Loucy (cell line): Measurements from ENCODE around the gene TTC7B.

ENCODE experiments used
- H2AFZ ChIP-seq: fragments of 200-600 bp; sonication (generic); 2 replicates; pipeline ENCODE4 v1.6.0; 2016; ENCODE audit warnings: antibody characterized with exemption, mild to moderate bottlenecking, low read length, moderate library complexity
- H3F3A ChIP-seq: fragments of 200-600 bp; 2 replicates; pipeline ENCODE4 v1.6.0; 2016; ENCODE audit warnings: antibody characterized with exemption, low read depth, mild to moderate bottlenecking
- H3K27me3 ChIP-seq: fragments of 200-600 bp; sonication (generic); 2 replicates; pipeline ENCODE4 v1.6.1; 2014; ENCODE audit warnings: low read length, mild to moderate bottlenecking; ENCODE audit not compliant: insufficient read depth, poor library complexity, severe bottlenecking
- H3K36me3 ChIP-seq: fragments of 200-600 bp; sonication (generic); 2 replicates; pipeline ENCODE4 v1.6.1; 2016; ENCODE audit warnings: low read length; ENCODE audit not compliant: insufficient read depth
- H3K4me1 ChIP-seq: fragments of 200-600 bp; sonication (generic); 2 replicates; pipeline ENCODE4 v1.5.1; 2014; ENCODE audit warnings: low read length, mild to moderate bottlenecking; ENCODE audit not compliant: insufficient read depth, poor library complexity, severe bottlenecking
- H3K4me2 ChIP-seq: fragments of 200-600 bp; sonication (generic); 2 replicates; pipeline ENCODE4 v1.6.0; 2014; ENCODE audit warnings: antibody characterized with exemption, low read length, low read depth, mild to moderate bottlenecking; ENCODE audit not compliant: poor library complexity, severe bottlenecking
- H3K4me3 ChIP-seq: fragments of 200-600 bp; sonication (generic); 2 replicates; pipeline ENCODE4 v1.5.1; 2014; ENCODE audit warnings: low read length, mild to moderate bottlenecking, mixed read lengths; ENCODE audit not compliant: poor library complexity, severe bottlenecking
- H3K79me2 ChIP-seq: fragments of 200-600 bp; sonication (generic); 2 replicates; pipeline ENCODE4 v1.6.1; 2014; ENCODE audit warnings: low read length; ENCODE audit not compliant: insufficient read depth
- H3K9ac ChIP-seq: fragments of 200-600 bp; sonication (generic); 2 replicates; pipeline ENCODE4 v1.6.0; 2014; ENCODE audit warnings: mild to moderate bottlenecking, low read depth, low read length, moderate library complexity; ENCODE audit not compliant: poor library complexity, severe bottlenecking
- H3K9me2 ChIP-seq: fragments of 200-600 bp; sonication (generic); replicated peaks from 2 replicates; pipeline ENCODE4 v1.6.1; 2016; ENCODE audit warnings: low read depth, low read length, mixed read lengths
- H3K9me3 ChIP-seq: fragments of 200-600 bp; sonication (generic); 2 replicates; pipeline ENCODE4 v1.6.1; 2014; ENCODE audit warnings: mild to moderate bottlenecking, antibody characterized with exemption, low read length, low read depth; ENCODE audit not compliant: insufficient read depth
- H4K20me1 ChIP-seq: fragments of 200-600 bp; sonication (generic); 2 replicates; pipeline ENCODE4 v1.6.0; 2014; ENCODE audit warnings: antibody characterized with exemption, low read length, mild to moderate bottlenecking; ENCODE audit not compliant: insufficient read depth, poor library complexity, severe bottlenecking
- CTCF ChIP-seq: fragments of 200-600 bp; sonication (generic); conservative IDR thresholded peaks from 2 replicates; pipeline ENCODE4 v1.5.1; 2014; ENCODE audit warnings: mild to moderate bottlenecking, antibody characterized with exemption, low read length
- EZH2phosphoT487 ChIP-seq: fragments of 200-600 bp; IDR thresholded peaks from 2 replicates; pipeline ENCODE4 v1.6.1; 2018; ENCODE audit warnings: antibody characterized with exemption, mild to moderate bottlenecking, moderate library complexity, borderline replicate concordance

Gene TTC7B

GRCh38 chr14:90674043-90674670, 142.1 kb downstream of the TTC7B start:
- no peaks in the 10 kb centered on the region for H3K9me3 ChIP-seq
- no peaks in the 10 kb centered on the region for H3K27me3 ChIP-seq
- no peak overlapping the region for H3K4me2 ChIP-seq
- H3K79me2 ChIP-seq, result no peaks in the 10 kb centered on the region
- no peak overlapping the region for H3K4me3 ChIP-seq
- no peak overlapping the region for H2AFZ ChIP-seq
- no peaks in the 10 kb centered on the region for H3K9me2 ChIP-seq
- H4K20me1 ChIP-seq, result no peaks in the 10 kb centered on the region
- no peak overlapping the region for H3K9ac ChIP-seq
- TF ChIP-seq CTCF, result no peak
- no peak for TF ChIP-seq EZH2phosphoT487
- H3K36me3 ChIP-seq, result peaks cover 8% of the 10 kb centered on the region; the same call in 1 of the 2 replicates
- peaks cover 13% of the 10 kb centered on the region for H3K4me1 ChIP-seq
- H3F3A ChIP-seq, result no peaks in the 10 kb centered on the region

DNA sequence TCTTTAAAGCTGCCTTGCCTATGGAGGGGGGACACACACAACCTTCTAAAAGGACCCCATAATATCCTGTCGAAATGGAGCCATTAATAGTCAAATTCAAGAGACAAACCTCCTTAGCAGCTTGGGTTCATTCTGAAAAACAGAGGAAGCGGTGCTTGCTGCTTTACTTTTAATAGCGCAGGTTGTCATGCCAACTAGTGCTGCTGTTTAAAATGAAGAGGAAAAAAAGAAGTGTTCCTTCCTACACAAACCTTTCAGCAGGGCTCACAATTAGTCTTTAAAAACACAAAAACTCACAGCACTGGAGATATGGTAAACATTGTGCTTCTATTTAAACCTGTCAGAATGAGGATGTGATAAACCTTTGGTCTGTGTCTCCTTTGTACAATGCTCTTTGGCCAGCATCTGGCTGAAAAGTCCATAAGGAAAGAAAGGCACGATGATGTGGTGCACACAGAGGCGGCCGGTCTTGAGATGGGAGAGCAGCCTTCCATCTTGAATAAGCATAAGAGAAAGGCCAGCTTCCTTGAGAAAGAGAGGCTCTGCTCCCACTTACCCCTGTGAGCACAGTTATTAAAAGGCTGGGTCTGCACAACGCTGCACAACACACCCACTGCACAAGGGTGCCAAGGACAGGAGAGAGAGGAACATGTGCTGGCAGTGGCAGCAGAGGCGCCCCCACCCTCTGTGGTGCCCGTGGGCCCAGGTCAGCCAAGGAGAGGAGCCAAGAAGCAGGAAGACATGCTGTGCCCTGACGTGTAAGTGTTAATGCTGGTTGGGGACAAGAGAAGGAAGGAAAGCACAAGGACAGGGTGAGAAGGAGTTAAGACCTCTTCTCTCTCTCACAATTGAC, 144.6 kb downstream of the TTC7B start:
- Histone ChIP-seq H3K9me3 (no peaks in the 10 kb centered on the region), H3K4me1 (peaks cover 3% of the 10 kb centered on the region), H3K9ac (no peak overlapping the region)

GRCh38 chr14:90669731-90670130, 146.5 kb downstream of the TTC7B start:
- Histone ChIP-seq H3K4me1 (peaks cover 3% of the 10 kb centered on the region), H3K4me2 (no peak overlapping the region), H3K79me2 (no peaks in the 10 kb centered on the region), H3K27me3 (no peaks in the 10 kb centered on the region), H2AFZ (no peak overlapping the region), H3K9me2 (no peaks in the 10 kb centered on the region), H3K9me3 (no peaks in the 10 kb centered on the region), H3K9ac (no peak overlapping the region), H3K36me3 (peaks cover 10% of the 10 kb centered on the region; the same call in 1 of the 2 replicates), H3K4me3 (no peak overlapping the region), H3F3A (no peaks in the 10 kb centered on the region), H4K20me1 (no peaks in the 10 kb centered on the region)
- no peak for TF ChIP-seq CTCF
- no peak for TF ChIP-seq EZH2phosphoT487

More for the DNA sequence above, 144.6 kb downstream of the TTC7B start:
- Histone ChIP-seq H3K9me2 (no peaks in the 10 kb centered on the region), H3K4me3 (no peak overlapping the region), H3F3A (no peaks in the 10 kb centered on the region), H3K4me2 (no peak overlapping the region), H3K36me3 (peaks cover 12% of the 10 kb centered on the region; the same call in 1 of the 2 replicates), H4K20me1 (no peaks in the 10 kb centered on the region), H2AFZ (no peak overlapping the region), H3K27me3 (no peaks in the 10 kb centered on the region), H3K79me2 (no peaks in the 10 kb centered on the region)
- TF ChIP-seq CTCF, result no peak
- no peak for TF ChIP-seq EZH2phosphoT487
